Retinal pigment epithelial cell (primary cell): Measurements from ENCODE around the gene ATF4.

ENCODE experiments used
- DNase-seq: peaks from one replicate; pipeline ENCODE4 v3.0.0-alpha.2; 2010; ENCODE audit warnings: low read depth
- H3K4me3 ChIP-seq: 2 replicates; pipeline ENCODE4 v1.5.1; 2011; ENCODE audit warnings: mild to moderate bottlenecking, low read length, control low read depth, moderate library complexity
- CTCF ChIP-seq: conservative IDR thresholded peaks from 2 replicates; pipeline ENCODE4 v1.5.1; 2011; ENCODE audit warnings: low read depth, low read length, control low read depth, inconsistent platforms

Gene ATF4

GRCh38 chr22:39535357-39535725 lies 15.0 kb downstream of the ATF4 start:
- no peak for TF ChIP-seq CTCF
- H3K4me3 ChIP-seq: no peak overlapping the region
- DNase-seq: no peak

GRCh38 chr22:39535831-39536449 lies 15.6 kb downstream of the ATF4 start:
- no peak for TF ChIP-seq CTCF
- no peak for DNase-seq
- H3K4me3 ChIP-seq: no peak overlapping the region

DNA sequence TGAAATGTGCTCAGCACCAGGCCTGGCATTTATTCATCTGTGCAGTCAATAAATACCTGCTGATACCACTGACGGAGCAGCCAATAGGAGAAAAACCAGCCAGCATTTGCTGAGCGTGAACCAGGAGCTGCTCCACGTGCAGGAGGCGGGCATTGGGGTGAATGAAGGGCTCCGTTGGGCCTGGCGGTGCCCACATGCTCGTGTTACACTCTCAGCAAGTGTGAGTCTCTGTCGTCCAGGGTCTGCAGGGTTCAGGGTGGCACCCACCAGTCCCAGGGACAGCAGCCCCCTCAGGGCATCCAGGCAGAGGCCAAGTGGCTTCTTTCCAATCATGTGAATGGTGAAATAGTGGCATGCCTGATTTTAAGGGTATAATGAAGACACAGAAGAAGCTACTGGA lies 16.3 kb downstream of the ATF4 start:
- H3K4me3 ChIP-seq: no peak overlapping the region
- no peak for TF ChIP-seq CTCF
- DNase-seq: no peak

GRCh38 chr22:39537975-39538374 lies 17.6 kb downstream of the ATF4 start:
- H3K4me3 ChIP-seq: no peak overlapping the region
- TF ChIP-seq CTCF: no peak
- no peak for DNase-seq

GRCh38 chr22:39543095-39543494 lies 22.7 kb downstream of the ATF4 start:
- TF ChIP-seq CTCF: peak; percentile 67
- DNase-seq: no peak
- no peak overlapping the region for H3K4me3 ChIP-seq

DNA sequence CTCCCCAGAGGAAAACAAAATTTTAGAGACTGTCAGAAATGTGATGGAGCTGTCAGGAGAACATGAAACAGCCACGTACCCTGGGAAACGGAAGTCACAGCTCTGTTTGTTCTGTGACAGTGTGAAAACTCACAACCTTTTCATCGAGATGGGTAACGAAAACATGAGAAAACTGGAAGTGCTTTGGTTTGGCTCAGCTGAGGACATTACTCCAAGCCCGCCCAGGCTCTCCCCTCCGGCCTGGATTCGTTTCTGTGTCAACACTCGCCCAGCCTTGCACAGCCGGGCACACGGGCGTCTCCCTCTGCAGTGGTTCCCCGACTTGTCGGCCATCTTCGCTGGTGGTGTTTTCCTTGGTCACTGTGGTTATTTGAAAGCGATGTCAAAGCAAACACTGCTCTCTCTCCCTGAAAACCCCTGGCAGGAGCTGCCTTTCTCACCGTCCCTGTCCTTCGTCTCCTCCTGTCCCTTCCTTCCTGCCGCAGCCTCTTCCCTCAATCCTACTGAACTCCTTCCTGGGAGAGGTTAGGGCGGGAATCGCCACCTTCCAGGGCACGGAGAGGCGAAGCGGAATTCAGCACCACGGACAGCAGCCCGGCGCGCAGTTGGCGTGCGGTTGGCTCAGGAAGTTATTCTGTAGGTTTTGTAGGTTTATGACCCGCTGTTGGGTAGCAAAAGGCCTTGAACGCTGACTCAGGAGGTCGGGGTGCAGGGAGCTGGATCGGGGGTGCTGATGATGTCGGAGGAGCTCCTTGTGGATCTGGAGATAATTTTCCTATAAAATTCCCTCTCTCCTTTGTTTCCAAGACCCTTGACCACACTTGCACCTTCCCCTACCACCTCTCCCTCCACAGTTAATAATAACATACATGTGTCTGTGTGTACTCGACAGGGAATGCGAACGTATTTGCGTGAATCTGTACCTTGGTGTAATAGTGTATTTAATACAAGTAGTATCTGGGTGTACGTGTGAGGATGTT lies 25.3 kb downstream of the ATF4 start:
- no peak for TF ChIP-seq CTCF
- no peak for DNase-seq
- no peak overlapping the region for H3K4me3 ChIP-seq
